Sigmoid colon (tissue), 4 donors: ENCODE measurements around the gene ZNF205.

Experiments
- CTCF ChIP-seq, 4 experiments: fragments of 450-650 bp in 3 of 4; fragments of 200-600 bp in 1 of 4; IDR thresholded peaks; one replicate each; pipeline ENCODE4 v1.5.1; 2016 to 2019; ENCODE audit warnings: antibody characterized with exemption in 4 of 4, mild to moderate bottlenecking in 3 of 4, moderate library complexity in 2 of 4
- EP300 ChIP-seq, 4 donors: sonication (generic); formaldehyde crosslinking; IDR thresholded peaks; one replicate each; pipeline ENCODE4 v1.6.1; 2017; ENCODE audit warnings: antibody characterized with exemption in 4 of 4
- POLR2A ChIP-seq, 2 donors: fragments of 450-650 bp; IDR thresholded peaks; one replicate each; pipeline ENCODE4 v1.6.1; 2016; ENCODE audit warnings: antibody characterized with exemption in 2 of 2, mild to moderate bottlenecking in 2 of 2, moderate library complexity in 2 of 2
- POLR2AphosphoS5 ChIP-seq, 4 donors: sonication (generic); formaldehyde crosslinking; IDR thresholded peaks; one replicate each; pipeline ENCODE4 v1.6.1; 2017; ENCODE audit warnings: antibody characterized with exemption in 4 of 4

- TF ChIP-seq CTCF (IDR thresholded peaks at IDR 0.05): no peak
- no peak for TF ChIP-seq POLR2A (IDR thresholded peaks at IDR 0.05)
- TF ChIP-seq POLR2AphosphoS5 (IDR thresholded peaks at IDR 0.05): no peak
- TF ChIP-seq EP300 (IDR thresholded peaks at IDR 0.05): no peak
Observed at GRCh38 chr16:3118846-3119245, 6.5 kb downstream of the ZNF205 start.
